Keratinocyte (primary cell): Measurements from ENCODE around the gene STEAP1B.

Experiments used
- EZH2 ChIP-seq: IDR thresholded peaks from one replicate; pipeline ENCODE4 v1.6.1; 2012; ENCODE audit warnings: inconsistent platforms, mild to moderate bottlenecking, low read length, moderate library complexity
- TF ChIP-seq, protein P1 (sequence below), 3 experiments: IDR thresholded peaks in 1 of 3; conservative IDR thresholded peaks in 1 of 3; optimal IDR thresholded peaks in 1 of 3; 2 replicates in 2 of 3; 3 replicates in 1 of 3; pipeline versions ENCODE3 to v1.5.1; 2011; ENCODE audit warnings: low read length in 3 of 3, mild to moderate bottlenecking in 3 of 3, moderate library complexity in 2 of 3, control low read depth in 1 of 3, inconsistent platforms in 1 of 3; ENCODE audit not compliant: insufficient read depth in 2 of 3; ENCODE audit errors: extremely low read depth in 1 of 3

DNA sequence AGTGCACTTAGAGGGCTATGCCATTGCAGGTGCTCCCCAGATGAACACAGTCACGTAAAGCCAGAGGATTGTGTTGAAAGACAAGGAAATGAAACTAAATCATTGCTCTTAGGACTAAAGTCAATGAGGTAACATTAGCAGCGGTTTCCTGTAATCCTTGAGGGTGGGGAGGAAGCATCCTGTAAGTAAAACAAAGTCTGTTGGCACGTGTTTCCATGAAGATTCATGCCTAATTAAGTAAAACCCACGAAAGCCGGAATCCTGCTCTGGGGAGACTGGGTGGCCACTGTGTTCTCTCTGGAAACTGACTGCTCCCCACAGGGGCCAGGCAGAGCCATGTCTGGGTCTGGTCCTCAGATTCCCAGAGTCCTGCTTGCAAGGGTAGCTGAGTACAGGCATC is 18.3 kb downstream of the STEAP1B start:
- TF ChIP-seq EZH2: no peak
- TF ChIP-seq, protein P1, sequence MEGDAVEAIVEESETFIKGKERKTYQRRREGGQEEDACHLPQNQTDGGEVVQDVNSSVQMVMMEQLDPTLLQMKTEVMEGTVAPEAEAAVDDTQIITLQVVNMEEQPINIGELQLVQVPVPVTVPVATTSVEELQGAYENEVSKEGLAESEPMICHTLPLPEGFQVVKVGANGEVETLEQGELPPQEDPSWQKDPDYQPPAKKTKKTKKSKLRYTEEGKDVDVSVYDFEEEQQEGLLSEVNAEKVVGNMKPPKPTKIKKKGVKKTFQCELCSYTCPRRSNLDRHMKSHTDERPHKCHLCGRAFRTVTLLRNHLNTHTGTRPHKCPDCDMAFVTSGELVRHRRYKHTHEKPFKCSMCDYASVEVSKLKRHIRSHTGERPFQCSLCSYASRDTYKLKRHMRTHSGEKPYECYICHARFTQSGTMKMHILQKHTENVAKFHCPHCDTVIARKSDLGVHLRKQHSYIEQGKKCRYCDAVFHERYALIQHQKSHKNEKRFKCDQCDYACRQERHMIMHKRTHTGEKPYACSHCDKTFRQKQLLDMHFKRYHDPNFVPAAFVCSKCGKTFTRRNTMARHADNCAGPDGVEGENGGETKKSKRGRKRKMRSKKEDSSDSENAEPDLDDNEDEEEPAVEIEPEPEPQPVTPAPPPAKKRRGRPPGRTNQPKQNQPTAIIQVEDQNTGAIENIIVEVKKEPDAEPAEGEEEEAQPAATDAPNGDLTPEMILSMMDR (optimal IDR thresholded peaks at IDR 0.05 in 1 of 3, IDR thresholded peaks at IDR 0.05 in 1 of 3, conservative IDR thresholded peaks at IDR 0.05 in 1 of 3; ENCODE audit: extremely low read depth in 1 of 3, insufficient read depth in 2 of 3, low read length in 3 of 3): no peak
